Measurements from ENCODE around the gene INPPL1. TPM values are rescaled to one million over a fixed set of nuclear protein-coding genes. Genes with fewer than 3 reads are reported as not detected.

The INPPL1 gene
- total RNA-seq, 1 experiment from 2014 or later: 27.7 TPM

DNA sequence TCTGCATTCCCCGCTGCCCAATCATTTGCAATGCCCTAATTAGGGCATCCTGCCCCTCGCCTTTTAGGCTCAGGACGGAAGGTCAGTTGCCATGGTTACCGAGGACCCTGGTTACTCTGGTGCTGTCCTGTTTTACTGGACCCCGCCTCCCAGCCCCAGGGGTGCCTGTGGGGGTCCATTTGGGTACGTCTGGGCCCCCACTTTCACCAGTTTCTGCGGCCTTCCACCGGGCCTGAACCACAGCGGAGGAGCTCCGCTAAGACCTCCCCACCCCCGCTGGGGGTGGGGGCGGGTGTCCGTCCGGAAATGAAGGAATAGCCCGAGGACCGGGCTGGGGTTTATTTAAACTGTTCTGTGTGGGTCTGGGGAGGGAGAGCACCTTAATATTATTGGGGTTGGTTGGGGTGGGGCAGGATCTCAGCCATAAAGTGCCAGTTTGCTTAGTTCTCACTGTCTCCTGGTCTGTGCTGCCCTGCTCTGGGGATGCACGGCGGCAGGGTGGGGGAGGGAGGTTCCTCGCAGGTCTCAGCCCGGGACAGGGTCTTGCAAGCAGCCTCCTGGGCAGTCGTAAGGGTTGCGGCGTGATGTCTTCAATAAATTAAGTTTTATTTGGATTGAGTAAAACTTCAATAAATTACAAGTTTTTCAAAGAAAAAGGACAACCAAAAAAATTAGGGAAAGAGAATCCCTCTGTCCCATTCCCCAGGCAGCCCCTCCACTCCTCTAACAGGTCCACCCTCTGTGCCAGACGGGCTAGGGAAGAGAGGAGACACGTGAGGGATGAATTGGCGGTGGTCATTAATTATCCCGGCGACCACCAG is 14.1 kb downstream of the INPPL1 start:
- DNase-seq (ENCODE audit: low read depth in 1 of 2, low spot score in 2 of 2): no peak
- peaks cover 8% of the 10 kb centered on the region for H3K4me1 ChIP-seq (replicated peaks)
- no peaks in the 10 kb centered on the region for H3K27me3 ChIP-seq (replicated peaks)
- H3K27ac ChIP-seq: no peak overlapping the region
- peaks cover 16% of the 10 kb centered on the region for H3K36me3 ChIP-seq
- no peaks in the 10 kb centered on the region for H3K9me3 ChIP-seq (replicated peaks)
- no peak overlapping the region for H3K4me3 ChIP-seq

- DNase-seq (ENCODE audit: low read depth in 1 of 2, low spot score in 2 of 2): peak; percentile 12 to 61
- H3K27ac ChIP-seq: no peak overlapping the region
Observed at GRCh38 chr11:72239313-72239848, 14.8 kb downstream of the INPPL1 start.

GRCh38 chr11:72239849-72240460 is 15.4 kb downstream of the INPPL1 start:
- Histone ChIP-seq H3K27ac (no peak overlapping the region), H3K9me3 (replicated peaks) (no peaks in the 10 kb centered on the region), H3K4me1 (replicated peaks) (peaks cover 8% of the 10 kb centered on the region), H3K36me3 (peaks cover 16% of the 10 kb centered on the region), H3K4me3 (peak overlapping the region; percentile 27), H3K27me3 (replicated peaks) (no peaks in the 10 kb centered on the region)
- DNase-seq (ENCODE audit: low read depth in 1 of 2, low spot score in 2 of 2): no peak

More at GRCh38 chr11:72239313-72239848, 14.8 kb downstream of the INPPL1 start:
- Histone ChIP-seq H3K9me3 (replicated peaks) (no peaks in the 10 kb centered on the region), H3K36me3 (peaks cover 16% of the 10 kb centered on the region), H3K4me3 (peak overlapping the region; percentile 27), H3K27me3 (replicated peaks) (no peaks in the 10 kb centered on the region), H3K4me1 (replicated peaks) (peaks cover 8% of the 10 kb centered on the region)

- DNase-seq (ENCODE audit: low read depth in 1 of 2, low spot score in 2 of 2): no peak
- Histone ChIP-seq H3K4me1 (replicated peaks) (peaks cover 8% of the 10 kb centered on the region), H3K9me3 (replicated peaks) (no peaks in the 10 kb centered on the region), H3K27ac (no peak overlapping the region), H3K4me3 (no peak overlapping the region), H3K36me3 (peaks cover 16% of the 10 kb centered on the region), H3K27me3 (replicated peaks) (no peaks in the 10 kb centered on the region)
Observed at GRCh38 chr11:72240461-72241290, 16.1 kb downstream of the INPPL1 start.

- DNase-seq (ENCODE audit: low read depth in 1 of 2, low spot score in 2 of 2): no peak
- H3K4me1 ChIP-seq (replicated peaks): peaks cover 8% of the 10 kb centered on the region
Observed at GRCh38 chr11:72241291-72241781, 16.8 kb downstream of the INPPL1 start.

DNA sequence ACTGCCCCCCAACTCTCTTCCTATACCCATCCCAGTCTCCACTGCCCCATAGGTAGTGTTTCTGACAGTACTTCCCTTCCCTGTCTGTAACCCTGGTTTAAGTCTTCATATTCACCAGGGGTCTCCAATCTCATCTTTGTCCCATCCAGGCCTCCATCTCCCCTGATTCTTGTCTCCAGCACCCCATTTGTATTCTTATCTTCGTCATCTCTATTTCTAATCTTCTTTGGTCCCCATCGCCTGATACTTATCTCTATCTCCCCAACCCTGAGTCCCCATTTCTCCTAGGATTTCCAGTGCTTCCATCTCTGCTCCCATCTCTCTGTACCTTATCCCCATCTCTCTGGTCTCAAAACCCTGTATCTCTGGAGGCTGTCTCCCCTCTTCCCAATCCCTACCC is 17.6 kb downstream of the INPPL1 start:
- Histone ChIP-seq H3K9me3 (replicated peaks) (no peaks in the 10 kb centered on the region), H3K27me3 (replicated peaks) (no peaks in the 10 kb centered on the region), H3K4me3 (no peak overlapping the region), H3K27ac (no peak overlapping the region), H3K4me1 (replicated peaks) (peaks cover 8% of the 10 kb centered on the region), H3K36me3 (peaks cover 12% of the 10 kb centered on the region)
- no peak for DNase-seq (ENCODE audit: low read depth in 1 of 2, low spot score in 2 of 2)

More at GRCh38 chr11:72241291-72241781, 16.8 kb downstream of the INPPL1 start:
- H3K9me3 ChIP-seq (replicated peaks): no peaks in the 10 kb centered on the region
- no peak overlapping the region for H3K27ac ChIP-seq
- no peaks in the 10 kb centered on the region for H3K27me3 ChIP-seq (replicated peaks)
- H3K36me3 ChIP-seq: peaks cover 16% of the 10 kb centered on the region
- no peak overlapping the region for H3K4me3 ChIP-seq

DNA sequence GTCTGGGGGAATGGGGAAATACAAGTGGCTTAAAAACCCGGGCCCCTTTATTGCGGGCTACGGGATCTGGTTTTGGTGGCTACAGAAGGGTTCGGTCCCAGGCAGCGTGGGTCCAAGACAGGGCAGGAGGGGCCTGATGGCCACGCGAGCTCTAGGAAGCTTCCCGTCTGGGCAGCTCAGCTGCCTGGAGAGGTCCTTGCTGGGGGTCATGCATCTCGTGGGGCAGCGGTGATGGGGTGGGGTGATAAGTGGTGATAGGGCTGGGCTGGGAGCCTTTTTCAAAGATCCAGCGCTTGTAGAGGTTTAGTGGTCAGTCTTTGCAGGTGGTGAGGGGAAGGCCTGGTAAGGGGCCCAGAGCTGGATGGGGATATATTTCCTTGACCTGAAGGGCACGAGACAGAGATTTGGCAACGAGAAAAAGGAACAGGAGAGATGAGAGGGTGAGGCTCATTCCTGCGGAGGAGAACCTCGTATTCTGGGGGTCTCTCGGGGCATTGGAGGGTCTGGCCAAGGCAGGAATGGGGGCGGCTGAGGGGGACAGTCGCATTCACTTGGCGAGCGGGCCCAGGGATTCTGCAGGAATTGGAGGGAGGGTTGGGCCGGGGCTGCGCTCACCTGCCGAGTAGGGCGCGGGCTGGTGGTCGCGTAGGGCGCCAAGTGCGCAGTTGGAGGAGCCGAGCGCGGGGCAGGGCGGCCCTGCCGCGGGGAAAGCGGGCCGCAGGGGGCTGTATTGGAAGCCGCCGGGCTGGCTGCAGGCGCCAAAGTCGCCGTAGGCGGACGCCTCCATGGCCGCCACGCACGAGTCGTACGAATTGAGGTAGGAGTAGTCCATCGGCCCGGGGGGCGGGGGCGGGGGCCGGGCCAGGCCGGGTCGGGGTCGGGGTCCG is 18.8 kb downstream of the INPPL1 start:
- Histone ChIP-seq H3K36me3 (peaks cover under 1% of the 10 kb centered on the region), H3K27ac (no peak overlapping the region), H3K4me1 (replicated peaks) (peaks cover 8% of the 10 kb centered on the region), H3K9me3 (replicated peaks) (no peaks in the 10 kb centered on the region), H3K27me3 (replicated peaks) (no peaks in the 10 kb centered on the region), H3K4me3 (no peak overlapping the region)
- DNase-seq (ENCODE audit: low read depth in 1 of 2, low spot score in 2 of 2): no peak

DNA sequence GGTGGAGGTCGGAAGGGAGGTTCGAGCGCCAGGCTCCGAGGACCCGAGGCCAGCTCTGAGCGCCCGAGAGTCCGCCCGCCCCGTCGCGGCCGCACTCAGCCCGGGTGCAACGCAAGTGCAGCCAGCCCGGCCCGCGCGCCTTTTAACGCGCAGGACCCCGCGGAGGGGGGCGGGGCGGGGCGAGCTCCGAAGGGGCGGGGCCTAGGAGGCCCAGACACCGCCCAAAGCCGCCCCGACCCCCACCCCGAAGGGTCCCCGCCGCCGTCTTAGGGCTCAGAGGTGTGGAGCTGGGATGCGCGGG is 19.4 kb downstream of the INPPL1 start, which contains the start of gene PHOX2A:
PHOX2A (minus strand) TSS at position 117 of the 301 bp plus-strand sequence. CDS start 172 bp downstream, outside the sequence.
- H3K4me1 ChIP-seq (replicated peaks): peaks cover 8% of the 10 kb centered on the region
- no peak within 1 kb of the TSS for H3K4me3 ChIP-seq
- no peaks in the 10 kb centered on the region for H3K9me3 ChIP-seq (replicated peaks)
- H3K27me3 ChIP-seq (replicated peaks): no peaks in the 10 kb centered on the region
- no peak for DNase-seq (ENCODE audit: low read depth in 1 of 2, low spot score in 2 of 2)
- H3K27ac ChIP-seq: no peak within 1 kb of the TSS
- H3K36me3 ChIP-seq: no peaks in the 10 kb centered on the region

DNA sequence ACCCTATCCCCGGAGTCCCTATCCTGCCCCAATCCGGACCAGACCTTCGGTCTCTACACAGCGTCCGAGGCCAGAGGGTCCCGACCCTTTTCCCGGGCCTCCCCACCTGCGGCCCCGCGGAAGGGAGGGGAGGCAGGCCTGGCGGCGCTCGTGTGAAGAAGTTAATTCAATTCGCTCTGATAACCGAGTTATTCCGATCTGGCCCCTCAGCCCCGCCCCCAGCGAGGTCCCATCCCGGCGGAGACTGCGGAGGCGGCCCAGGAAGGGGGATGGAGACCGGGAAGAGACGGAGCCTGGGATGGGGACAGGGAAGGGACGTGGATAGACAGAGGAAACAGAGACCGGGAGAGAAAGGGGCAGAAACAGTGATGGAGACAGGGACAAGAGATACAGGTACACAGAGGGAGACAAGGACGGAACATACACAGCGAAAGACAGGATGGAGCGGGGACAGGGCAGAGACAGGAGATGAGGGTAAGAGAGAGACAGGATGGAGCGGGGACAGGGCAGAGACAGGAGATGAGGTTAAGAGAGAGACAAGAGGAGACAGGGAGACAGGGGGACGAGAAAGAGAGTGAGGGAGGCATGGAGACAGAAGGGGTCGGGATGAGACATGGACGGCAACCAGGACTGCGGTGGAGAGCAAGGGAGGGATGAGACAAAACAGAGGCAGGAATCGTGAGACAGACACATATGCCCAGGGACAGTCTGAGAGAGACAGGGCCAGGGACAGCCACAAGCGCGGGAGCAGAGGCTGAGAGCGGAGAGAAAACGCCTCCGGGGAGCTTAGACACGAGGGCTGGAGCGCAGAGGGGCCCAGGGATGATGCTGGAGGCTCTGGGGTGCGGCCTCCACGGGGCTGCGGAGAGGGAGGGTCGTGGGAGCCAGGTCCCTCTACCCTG is 20.0 kb downstream of the INPPL1 start:
- DNase-seq (ENCODE audit: low read depth in 1 of 2, low spot score in 2 of 2): no peak
- Histone ChIP-seq H3K27ac (no peak overlapping the region), H3K27me3 (replicated peaks) (no peaks in the 10 kb centered on the region), H3K9me3 (replicated peaks) (no peaks in the 10 kb centered on the region), H3K4me1 (replicated peaks) (peaks cover 6% of the 10 kb centered on the region), H3K4me3 (no peak overlapping the region), H3K36me3 (no peaks in the 10 kb centered on the region)

DNA sequence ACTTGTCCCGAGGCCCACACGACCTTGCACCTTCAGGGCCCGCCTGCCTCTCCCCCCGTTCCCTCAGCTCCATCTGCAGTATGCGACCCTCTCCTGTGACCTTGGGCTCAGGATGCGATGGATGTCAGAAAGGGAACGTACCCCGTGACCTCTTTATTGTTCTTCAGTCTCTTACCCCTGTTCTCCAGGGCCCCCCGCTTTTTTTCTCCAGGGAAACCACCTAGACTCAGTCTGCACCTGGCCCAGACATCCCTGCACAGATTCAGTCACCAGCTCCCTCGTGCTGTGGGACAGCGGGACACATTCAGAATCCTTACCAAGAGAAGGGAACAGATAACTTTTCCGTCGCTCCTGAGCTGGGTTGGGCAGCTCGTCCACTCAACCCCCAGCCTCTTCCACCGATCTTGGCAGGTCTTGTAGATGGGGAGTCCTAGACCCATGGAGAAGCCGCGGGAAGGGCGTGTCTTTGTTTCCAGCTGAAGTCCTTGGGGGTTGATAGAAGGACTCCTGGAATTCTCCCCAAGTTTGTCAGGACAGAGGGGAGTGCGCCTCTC is 20.8 kb downstream of the INPPL1 start:
- H3K36me3 ChIP-seq: no peaks in the 10 kb centered on the region
- H3K27ac ChIP-seq: no peak overlapping the region
- no peaks in the 10 kb centered on the region for H3K4me1 ChIP-seq (replicated peaks)
- H3K27me3 ChIP-seq (replicated peaks): no peaks in the 10 kb centered on the region
- no peak overlapping the region for H3K4me3 ChIP-seq
- DNase-seq (ENCODE audit: low read depth in 1 of 2, low spot score in 2 of 2): no peak
- no peaks in the 10 kb centered on the region for H3K9me3 ChIP-seq (replicated peaks)

GRCh38 chr11:72247584-72247983 is 23.0 kb downstream of the INPPL1 start:
- no peak for DNase-seq (ENCODE audit: low read depth in 1 of 2, low spot score in 2 of 2)
- H3K4me3 ChIP-seq: no peak overlapping the region
- no peaks in the 10 kb centered on the region for H3K9me3 ChIP-seq (replicated peaks)
- H3K27me3 ChIP-seq (replicated peaks): no peaks in the 10 kb centered on the region
- H3K4me1 ChIP-seq (replicated peaks): no peaks in the 10 kb centered on the region
- no peaks in the 10 kb centered on the region for H3K36me3 ChIP-seq
- H3K27ac ChIP-seq: no peak overlapping the region

DNA sequence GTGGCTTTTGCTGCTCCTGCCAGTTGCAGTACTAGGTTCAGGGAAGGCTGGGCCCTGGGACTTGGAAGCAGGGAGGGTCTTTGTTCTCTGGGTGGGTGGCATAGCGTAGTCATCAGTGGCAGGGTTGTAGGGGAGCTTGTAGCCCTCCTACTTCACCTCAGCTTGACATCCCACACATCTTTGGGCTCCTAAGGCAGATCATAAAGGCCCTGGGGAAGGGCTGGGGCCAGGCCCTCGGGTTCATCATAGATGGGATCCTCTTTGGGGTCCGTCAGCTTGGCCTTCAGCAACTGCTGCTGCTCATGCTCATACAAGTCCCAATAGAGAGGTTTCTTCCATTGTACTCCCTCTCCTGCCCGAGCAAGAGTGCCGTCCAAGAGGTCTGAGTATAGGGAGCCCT is 25.4 kb downstream of the INPPL1 start:
- H3K27me3 ChIP-seq (replicated peaks): no peaks in the 10 kb centered on the region
- no peak for DNase-seq (ENCODE audit: low read depth in 1 of 2, low spot score in 2 of 2)
- H3K4me3 ChIP-seq: no peak overlapping the region
- H3K27ac ChIP-seq: no peak overlapping the region
- H3K36me3 ChIP-seq: no peaks in the 10 kb centered on the region
- no peaks in the 10 kb centered on the region for H3K9me3 ChIP-seq (replicated peaks)
- no peaks in the 10 kb centered on the region for H3K4me1 ChIP-seq (replicated peaks)
